GM18517 (cell line): Measurements from ENCODE around the gene MMP27.

Experiments used
- ATAC-seq: cut with Tn5 transposase; IDR thresholded peaks from one replicate; pipeline ENCODE4 v1.9.1; 2021; ENCODE audit warnings: mild to moderate bottlenecking, moderate library complexity; ENCODE audit not compliant: unreplicated experiment

Gene MMP27

DNA sequence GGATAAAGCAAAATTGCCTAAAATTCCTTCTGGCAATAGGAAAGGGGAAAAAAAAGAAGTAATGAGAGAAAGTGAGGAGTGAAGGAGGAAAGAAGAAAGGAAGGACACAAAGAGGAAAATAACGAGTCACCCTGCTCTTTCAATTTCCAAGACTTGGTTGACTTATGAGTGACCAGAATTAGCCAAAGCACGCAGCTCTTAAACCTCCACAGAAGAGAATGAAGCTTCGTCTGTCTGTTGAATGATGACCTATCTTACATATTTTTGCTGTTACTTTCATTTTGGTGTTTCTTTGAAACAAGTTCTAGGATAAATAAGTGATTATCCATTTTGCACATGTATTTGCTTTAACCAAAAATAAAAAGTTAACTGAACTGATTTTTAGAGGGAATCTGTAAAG lies 728 bp downstream of the MMP27 start:
- no peak for ATAC-seq

DNA sequence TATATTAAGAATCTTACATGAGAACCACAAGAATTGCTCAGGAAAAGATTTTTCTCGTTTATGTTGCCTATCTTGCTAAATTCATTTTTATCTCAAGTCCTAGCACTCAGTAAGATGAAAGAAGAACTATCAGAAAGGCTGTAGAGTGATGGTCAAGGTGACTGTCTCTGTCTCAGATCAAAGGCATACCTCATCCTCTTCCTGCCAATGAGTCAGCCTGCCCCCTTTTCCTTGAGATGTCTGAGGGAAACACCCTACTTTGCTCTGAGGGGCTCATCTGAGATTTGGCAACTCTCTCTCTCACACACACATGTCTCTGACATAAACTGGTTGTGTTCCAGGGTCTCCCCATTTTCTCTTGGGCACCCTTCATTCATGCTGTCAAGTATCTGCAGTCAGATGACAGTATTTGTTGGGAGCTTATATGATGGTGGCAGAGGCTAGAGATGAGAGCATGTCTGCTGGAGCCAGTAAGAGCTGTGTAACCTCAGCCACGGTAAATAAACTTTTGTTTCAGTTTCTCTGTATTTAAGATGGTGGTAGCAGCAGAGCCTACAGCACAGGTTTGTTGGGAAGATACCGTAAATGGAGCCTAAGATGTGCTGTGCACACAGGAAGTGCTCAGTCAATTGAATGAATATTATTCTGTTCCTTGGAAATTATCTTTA lies 1.6 kb downstream of the MMP27 start:
- no peak for ATAC-seq

DNA sequence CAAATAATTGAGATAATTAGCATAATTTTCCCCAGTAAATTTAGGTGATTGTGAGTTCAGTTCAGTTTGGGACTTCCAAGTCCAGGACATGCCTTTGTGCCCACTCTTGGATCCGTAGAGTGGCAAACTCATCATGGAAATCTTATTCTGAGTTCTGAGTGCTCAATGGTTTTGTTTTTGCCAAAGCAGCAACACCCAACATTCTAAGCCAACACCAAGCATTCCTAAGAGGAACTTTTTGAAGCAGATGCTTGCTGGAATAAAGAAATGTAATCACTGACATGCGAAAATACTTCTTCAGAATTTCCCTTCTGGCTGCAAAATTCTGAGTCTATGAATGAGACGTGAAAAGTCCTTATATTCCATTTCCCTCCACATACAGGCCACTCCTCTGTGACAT lies 10.4 kb downstream of the MMP27 start:
- no peak for ATAC-seq

DNA sequence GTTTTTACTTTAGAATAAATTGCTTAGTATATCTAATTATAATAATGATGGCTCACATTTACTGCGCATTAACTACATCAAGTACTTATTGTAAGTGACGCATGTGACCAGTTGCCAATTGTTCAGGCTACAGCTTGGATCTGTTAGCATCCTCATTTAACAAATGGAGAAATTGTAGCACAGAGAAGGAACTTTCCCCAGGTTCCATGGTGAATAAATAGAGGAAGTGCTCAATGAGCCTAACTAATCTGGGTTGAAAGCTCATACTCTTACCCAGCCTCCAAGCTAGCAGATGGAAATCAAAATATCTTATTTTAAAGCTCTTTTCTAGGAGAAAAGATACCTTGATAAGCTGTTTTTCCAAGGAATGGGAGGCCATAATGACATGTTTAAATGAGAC lies 19.8 kb downstream of the MMP27 start:
- ATAC-seq: no peak

DNA sequence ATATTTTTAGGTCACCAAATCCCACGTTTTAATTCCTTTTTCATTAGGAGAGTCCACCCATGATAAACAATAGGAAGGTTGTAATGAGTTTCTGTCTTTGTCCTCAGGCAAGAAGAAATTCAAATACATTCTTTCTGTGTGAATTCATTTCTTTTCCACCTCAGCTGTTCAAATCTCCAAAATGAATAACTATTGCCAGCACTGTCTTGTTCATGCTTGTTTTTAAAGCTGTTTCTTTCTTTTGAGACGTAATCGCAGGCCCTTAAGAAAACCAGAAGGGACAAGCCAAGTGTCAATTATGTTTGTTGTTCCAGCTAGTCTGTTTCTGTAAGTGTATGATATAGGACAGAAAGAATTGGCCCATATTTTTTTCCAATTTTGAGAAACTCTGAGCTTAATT lies 20.2 kb downstream of the MMP27 start:
- ATAC-seq: no peak

DNA sequence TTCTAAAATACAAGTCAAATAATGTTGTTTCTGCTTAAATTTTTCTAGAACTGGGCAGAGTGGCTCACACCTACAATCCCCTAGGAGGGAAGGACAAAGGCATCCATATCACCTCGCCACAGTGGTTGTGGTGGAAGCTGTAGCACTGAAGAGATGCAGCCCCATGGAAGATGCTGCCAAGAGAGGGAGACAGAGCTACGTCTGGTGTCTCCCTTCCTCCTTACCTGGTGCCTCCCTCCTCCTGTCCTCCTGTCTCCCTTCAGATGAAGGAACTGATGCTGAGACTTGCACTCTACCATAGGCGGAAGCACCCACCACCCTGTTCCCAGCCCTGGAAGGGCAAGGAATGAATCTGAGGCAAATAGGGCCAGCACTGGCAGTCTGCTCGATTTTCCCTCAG lies 22.3 kb downstream of the MMP27 start:
- ATAC-seq: no peak

DNA sequence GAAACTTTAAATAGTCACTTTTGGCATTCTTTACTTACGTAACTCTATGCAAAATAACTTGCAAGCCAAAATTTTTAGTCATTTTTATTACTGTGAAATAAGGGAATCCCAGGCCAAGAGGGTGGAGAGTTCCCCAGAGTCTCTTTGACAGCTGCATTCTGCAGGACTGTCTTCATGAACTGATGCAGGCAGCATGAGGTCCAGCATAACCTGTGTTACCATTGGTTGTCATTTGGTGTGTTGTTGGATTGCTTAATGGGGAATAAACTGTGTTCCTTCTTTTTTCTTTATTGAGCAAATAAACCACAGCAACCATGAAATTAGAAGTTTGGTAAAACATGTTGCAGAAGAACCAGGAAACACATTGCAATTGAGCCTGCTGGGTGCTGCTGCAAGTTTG lies 24.6 kb downstream of the MMP27 start:
- ATAC-seq: no peak

DNA sequence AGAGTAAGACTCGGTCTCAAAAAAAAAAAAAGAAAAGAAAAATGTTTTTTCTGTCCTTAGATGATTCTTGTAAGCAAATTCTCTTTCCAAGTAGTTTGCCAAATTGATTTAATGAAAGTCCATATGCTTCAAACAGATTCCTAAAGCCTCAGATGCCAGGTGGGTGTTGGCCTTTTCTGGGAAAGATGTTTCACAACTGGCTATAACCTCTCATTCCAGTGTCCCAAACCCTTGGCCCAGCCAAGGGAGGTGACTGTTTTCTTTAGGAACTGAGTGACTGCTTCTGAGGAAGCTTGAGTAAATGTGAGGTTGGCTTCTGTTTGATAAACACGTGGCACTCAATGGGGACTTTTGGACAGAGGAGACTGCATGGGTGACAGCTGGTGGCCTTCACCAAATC lies 27.5 kb downstream of the MMP27 start:
- ATAC-seq: no peak

DNA sequence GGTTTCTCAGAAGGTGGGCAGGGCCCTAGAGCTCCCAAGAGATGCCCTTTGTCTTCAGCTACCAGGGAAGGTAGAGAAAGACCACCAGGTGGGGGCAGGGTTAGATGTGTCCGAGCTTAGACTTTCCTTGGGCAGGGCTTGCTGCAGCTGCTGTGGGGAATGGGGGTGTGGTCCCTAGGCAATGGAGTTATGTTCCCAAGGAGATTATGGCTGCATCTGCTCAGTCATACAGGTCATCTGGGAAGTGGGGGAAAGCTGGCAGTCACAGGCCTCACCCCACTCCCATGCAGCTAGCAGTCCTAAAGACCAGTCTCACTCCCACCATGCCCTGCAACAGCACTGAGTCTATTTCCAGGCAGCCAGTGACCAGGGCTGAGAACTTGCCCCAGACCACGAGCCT lies 29.5 kb downstream of the MMP27 start:
- ATAC-seq: no peak

DNA sequence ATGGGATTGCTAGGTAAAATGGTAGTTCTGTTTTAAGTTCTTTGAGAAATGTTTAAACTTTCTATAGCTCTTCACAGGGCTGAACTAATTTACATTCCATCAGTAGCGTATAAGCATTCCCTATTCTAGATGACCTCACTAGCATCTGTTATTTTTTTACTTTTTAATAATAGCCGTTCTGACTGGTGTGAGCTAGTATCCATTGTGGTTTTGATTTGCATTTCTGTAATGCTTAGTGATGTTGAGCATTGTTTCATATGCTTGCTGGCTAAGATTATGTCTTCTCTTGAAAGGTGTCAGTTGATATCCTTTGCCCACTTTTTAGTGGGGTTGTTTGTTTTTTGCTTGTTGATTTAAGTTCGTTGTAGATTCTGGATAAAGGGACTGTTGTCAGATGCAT lies 35.9 kb downstream of the MMP27 start:
- ATAC-seq: peak; percentile 84

DNA sequence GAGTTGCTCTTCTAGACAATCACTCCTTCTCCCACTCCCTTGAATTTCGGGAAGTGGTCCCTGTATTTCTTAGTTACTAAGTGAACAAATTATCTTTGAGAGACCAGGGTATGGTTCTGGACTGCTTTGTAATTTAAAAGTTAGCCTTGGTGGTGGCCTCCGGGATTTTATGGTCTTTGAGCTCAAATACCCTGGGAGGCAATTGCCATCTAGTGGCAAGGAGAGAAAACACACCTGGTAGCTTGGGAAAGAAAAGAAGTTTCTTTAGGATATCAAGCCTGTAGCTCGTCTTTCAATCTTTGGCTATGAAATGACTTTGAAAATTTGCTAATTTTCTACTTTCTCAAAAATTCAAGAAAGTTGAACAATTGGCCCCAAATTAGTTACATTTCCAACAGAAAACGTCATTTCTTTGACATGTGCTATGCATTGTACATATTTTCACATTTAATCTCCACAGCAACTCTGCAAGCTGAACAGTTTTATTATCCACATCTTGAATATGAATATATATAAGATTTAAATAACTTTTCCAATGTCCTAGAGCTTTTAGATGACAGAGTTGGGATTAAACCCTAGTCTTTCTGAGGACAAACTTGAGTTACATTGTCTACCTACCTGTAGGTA lies 39.1 kb downstream of the MMP27 start:
- ATAC-seq: no peak

DNA sequence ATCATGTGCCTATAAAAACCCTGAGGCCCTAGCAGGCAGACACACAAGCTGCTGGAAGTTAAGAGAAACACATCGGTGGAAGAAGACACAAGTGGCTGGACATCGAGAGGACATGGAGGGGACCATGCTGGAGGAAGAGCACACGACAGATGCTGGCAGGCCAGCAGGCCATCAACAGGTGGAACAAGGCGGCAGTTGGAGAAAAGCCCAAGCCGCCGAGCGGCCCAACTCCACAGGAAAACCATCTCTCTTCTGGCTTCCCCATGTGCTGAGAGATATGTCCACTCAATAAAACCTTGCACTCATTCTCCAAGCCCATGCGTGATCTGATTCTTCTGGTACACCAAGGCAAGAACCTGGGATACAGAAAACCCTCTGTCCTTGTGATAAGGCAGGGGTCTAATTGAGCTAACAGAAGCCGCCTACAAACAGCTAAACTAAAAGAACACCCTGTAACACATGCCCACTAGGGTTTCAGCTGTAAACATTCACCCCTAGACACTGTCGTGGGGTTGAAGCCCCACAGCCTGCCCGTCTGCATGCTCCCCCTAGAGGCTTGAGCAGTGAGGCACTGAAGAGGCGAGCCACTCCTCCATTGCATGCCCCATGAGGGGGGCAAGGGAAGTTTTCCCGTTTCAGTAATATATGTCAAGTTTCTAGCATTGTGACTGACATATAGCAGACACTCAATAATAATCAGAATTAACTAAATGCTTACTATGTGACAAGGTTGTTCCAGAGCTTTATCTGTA lies 41.4 kb downstream of the MMP27 start:
- ATAC-seq: no peak

DNA sequence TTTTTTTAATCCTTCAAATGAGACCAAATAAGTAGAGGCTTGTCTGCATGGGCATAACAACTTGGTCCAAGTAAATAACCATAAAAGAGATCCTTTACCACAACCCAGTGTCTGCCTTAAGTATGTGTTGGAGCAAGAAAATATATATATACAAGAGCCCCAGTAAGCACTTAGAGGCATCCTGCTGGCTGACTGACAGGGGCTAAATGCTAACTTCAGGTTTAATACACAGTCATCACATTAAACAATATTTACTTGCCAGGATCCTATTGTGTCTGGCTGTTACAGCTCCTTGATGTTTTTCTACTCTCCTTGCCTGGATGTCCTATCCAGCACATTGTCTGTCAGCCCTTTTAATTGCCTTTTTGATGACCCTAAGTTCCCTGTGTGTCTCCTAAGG lies 43.0 kb downstream of the MMP27 start:
- ATAC-seq: no peak

DNA sequence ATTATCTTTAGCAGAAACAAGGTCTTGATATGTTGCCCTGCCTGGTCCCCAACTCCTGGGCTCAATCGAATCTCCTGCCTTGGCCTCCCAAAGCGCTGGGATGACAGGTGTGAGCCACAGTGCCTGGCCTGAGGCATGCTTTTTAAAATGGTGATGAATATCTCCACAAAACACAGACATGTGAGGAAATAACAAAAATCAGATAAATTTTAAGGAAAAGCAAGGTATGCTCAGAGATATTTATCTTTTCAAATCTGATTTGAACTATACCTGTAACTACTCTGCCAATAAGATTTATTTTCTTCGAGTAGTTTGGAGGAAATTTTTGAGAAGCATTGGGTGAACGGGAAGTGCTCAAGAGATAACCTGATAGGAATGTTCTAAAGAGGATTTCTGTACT lies 44.5 kb downstream of the MMP27 start:
- ATAC-seq: no peak

DNA sequence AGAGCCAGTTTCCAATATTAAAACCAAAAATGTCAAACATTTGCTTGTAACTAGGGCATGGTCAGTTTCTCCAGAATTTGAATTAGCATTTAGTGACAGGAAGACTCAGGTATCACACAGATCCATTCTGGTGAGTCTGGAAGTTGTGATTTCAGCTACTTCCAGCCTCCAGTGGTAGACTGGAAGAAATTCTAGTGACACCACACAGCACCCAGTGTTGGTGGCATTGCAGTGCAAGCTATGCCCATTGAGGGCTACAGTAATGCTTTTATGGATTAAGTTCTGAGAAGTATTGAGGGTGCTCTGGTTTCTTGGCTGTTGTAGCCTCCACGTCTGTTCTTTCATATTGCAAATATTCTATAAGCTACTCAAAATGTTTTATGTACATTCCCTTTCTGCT lies 49.0 kb downstream of the MMP27 start:
- no peak for ATAC-seq

DNA sequence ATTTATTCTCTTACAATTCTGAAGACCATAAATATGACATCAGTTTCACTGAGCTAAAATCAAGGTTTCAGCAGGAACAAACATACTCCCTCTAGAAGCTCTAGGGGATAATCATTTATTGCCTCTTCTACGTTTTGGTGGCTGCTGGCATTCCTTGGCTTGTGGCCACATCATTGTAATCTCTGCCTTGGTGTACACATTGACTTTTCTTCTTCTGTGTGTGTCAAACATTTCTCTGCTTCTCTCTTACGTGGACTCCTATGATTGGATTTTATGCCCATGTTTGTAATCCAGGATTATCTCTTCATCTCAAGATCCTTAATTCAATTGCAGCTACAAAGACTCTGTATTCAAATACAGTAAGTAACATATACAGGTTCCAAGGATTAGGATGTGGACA lies 50.0 kb downstream of the MMP27 start:
- ATAC-seq: no peak

DNA sequence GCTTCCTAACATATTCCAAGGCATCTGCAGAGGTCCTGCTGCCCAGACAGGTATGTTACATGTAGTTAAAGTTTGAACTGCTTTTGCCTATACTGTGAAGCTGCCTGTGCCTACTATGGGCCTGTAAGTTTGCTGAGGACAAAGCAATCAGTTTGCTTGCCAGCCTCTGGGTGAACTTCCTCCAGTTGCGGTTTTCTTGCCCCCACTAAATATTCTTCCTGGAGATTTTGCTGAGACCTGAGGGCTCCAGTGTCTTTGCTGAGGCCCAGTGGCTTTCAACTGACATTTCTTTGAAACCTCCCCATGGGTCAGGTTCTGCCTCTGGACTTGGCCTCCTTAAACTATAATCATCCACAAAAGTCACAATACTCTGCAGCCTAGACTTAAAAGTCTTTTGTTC lies 50.8 kb downstream of the MMP27 start:
- ATAC-seq: no peak

DNA sequence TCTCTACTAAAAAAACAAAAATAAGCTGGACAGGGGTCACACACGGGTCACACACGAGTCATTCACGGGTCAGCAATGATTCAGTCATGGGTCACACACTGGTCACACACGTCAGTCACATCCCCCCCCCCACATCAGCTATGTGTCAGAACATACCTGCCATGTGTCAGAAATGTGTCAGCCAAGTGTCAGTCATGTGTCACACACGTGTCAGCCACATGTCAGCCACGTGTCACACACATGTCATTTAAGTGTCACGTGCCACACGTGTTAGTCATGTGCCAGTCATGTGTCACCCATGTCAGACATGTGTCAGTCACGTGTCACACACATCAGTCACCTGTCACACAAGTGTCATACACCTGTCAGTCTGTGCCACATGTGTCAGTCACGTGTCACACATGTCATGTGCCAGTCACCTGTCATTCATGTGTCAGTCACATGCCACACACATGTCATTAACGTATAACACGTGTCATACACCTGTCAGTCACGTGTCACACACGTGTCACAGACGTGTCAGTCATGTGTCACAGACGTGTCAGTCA lies 51.8 kb downstream of the MMP27 start:
- no peak for ATAC-seq

DNA sequence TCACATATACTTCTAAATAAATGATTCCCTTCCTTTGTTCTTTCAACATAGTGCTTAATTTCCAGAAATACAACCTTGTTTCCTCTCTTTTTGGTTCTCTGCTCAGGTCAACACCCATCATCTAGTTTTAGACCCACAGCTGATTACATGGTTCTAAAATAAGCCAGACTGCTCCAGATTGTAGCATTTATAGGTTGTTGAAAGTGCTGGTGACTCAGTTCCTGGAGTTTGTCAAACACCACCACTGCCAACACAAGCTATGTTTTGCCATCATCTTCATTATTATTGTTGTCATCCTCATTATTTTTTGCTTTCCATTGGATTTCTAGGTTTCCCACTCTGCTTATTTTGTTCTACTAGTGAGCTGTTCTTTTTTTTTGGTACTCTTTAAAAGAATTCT lies 58.1 kb downstream of the MMP27 start:
- ATAC-seq: no peak

DNA sequence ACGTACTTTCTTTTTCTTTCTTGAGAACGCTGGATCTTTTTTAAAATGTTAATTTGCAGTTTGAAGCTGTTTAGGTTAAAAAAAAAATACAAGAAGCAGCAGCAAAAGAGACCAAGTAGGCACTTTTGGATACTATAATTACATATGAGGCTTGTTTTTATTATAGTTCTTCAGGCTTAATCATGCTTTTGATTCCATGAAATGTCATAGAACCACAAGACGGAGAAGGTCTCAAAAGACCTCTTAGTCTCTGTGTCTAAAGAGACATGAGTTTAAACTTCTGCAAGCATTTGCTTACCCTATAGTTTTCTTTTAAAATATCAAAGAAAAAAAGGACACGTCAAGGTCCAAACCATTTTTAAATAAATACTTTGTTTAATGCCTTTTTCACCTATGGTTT lies 61.6 kb downstream of the MMP27 start:
- no peak for ATAC-seq
